ENCODE results near the gene FLNB.

The FLNB gene

DNA sequence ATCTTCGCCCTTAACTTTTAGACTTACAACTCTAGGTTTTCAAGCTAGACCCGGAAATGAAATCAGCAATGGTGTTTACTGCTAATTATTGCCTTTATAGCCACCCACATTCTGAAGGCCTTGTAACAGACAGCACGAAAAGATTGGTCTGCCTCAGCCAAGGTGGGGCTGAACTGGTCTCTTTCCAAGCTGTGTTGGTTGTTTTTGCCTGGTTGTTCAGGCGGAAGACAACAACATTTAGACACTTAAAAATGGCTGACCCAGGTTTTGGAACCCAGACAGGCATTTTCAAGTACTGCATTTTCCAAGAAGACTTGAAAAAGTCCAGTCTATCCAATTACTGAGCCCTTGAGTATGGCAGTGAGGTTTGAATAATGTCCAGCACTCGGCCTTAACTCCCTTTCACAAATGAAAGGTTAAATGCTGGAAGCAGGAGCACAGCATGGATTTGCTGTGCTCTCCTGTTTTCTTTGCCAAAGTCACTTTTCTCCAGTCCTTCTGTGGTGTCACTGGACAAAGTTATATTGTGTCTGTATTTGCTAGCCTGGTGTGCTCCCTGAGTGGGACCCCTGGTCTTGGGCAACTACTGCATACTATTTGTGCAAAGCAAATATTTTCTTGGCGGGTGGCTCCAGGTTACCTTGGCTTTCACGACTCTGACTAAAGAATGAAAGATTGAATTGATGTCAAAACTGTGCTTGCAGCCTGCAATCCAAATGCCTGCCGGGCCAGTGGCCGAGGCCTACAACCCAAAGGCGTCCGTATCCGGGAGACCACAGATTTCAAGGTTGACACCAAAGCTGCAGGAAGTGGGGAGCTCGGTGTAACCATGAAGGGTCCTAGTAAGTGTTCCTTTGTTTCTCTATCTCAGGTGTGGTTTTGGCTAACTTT lies 93.5 kb downstream of the FLNB start:
- Histone ChIP-seq H3K9me3 (ENCODE audit: control insufficient read depth in 2 of 2, low read length in 2 of 2) (no peaks in the 10 kb centered on the region), H3K4me3 (ENCODE audit: low read length in 2 of 2) (no peak overlapping the region), H3K36me3 (ENCODE audit: control insufficient read depth in 2 of 2, insufficient read depth in 2 of 2, low read length in 2 of 2) (peaks cover 25 to 48% of the 10 kb centered on the region in 2 donors), H3K27ac (ENCODE audit: low read length) (no peak overlapping the region), H3K9ac (ENCODE audit: low read length in 2 of 2) (no peak overlapping the region), H3K27me3 (ENCODE audit: control insufficient read depth in 1 of 2, insufficient read depth in 2 of 2, low read length in 2 of 2) (no peaks in the 10 kb centered on the region), H3K4me1 (ENCODE audit: control insufficient read depth, insufficient read depth, low read length) (peaks cover 29% of the 10 kb centered on the region)

DNA sequence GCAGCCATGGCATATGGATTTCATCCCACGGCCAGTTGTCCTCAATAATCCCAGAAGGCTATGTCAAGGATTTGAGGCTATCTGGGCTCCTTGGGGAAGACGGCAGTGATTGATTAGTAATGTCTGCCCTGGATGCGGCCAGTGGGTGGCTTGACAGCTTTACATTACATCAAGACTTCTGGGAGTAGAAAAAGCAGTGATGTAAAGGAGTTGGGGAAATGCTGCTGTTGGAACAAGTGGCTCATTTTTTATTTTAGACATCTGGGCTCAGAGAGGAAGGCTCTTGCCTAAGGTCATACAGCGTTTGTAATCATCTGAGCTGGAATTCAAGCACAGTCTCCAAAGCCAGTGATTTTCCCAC lies 94.1 kb downstream of the FLNB start:
- Histone ChIP-seq H3K27me3 (ENCODE audit: control insufficient read depth in 1 of 2, insufficient read depth in 2 of 2, low read length in 2 of 2) (no peaks in the 10 kb centered on the region), H3K36me3 (ENCODE audit: control insufficient read depth in 2 of 2, insufficient read depth in 2 of 2, low read length in 2 of 2) (peaks cover 23 to 47% of the 10 kb centered on the region in 2 donors), H3K9ac (ENCODE audit: low read length in 2 of 2) (no peak overlapping the region), H3K27ac (ENCODE audit: low read length) (peak overlapping the region; percentile 64), H3K4me1 (ENCODE audit: control insufficient read depth, insufficient read depth, low read length) (peaks cover 29% of the 10 kb centered on the region), H3K9me3 (ENCODE audit: control insufficient read depth in 2 of 2, low read length in 2 of 2) (no peaks in the 10 kb centered on the region), H3K4me3 (ENCODE audit: low read length in 2 of 2) (no peak overlapping the region)

DNA sequence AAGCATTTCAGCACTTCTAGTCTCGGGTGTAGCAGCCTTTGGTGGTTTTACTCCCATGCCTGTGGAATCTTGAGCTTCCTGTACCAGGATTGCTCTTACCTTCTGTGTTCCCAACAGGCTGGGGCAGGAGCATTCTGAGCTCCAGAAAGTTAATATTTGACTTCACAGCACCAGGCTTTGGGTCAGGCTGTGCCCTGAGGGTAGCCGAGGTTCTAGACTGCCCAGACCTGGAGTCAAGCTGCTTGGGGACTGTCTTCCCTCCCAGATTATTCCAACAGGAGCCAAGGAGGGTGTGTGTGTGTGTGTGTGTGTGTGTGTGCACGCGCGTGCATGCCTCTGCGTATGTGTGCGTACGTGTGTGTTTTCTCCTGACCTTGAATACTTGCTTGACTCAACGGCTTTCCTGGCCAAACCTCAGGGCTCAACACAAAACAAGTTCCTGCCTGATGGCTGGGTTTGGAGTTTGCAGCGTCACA lies 94.8 kb downstream of the FLNB start:
- H3K4me3 ChIP-seq (ENCODE audit: low read length in 2 of 2), result peak overlapping the region in 1 of 2 donors; percentile 22
- H3K9me3 ChIP-seq (ENCODE audit: control insufficient read depth in 2 of 2, low read length in 2 of 2), result no peaks in the 10 kb centered on the region
- H3K9ac ChIP-seq (ENCODE audit: low read length in 2 of 2), result no peak overlapping the region
- H3K27me3 ChIP-seq (ENCODE audit: control insufficient read depth in 1 of 2, insufficient read depth in 2 of 2, low read length in 2 of 2), result no peaks in the 10 kb centered on the region
- H3K4me1 ChIP-seq (ENCODE audit: control insufficient read depth, insufficient read depth, low read length), result peaks cover 29% of the 10 kb centered on the region
- H3K36me3 ChIP-seq (ENCODE audit: control insufficient read depth in 2 of 2, insufficient read depth in 2 of 2, low read length in 2 of 2), result peaks cover 18 to 46% of the 10 kb centered on the region in 2 donors
- H3K27ac ChIP-seq (ENCODE audit: low read length), result peak overlapping the region; percentile 64

DNA sequence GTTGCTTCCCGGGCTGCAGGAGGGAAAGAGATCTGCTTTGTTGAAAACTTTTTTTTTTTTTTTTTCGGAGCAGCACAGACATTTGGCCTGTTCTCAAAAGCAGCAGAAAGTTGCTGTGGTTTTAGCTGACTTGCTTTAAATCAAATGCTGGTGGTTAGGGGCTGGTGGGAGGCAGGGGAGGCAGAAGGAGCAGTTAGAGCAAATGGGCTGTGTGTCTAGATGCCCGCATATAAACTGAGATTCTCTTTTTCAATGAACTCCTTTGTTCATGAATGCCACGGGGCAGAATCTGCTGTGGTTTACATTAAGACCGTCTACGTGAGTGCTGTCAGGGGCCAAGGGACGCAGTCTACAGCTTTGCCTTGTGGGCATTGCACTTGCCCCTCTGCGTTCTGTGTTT lies 95.9 kb downstream of the FLNB start:
- peak overlapping the region; percentile 20 to 22 for H3K4me3 ChIP-seq (ENCODE audit: low read length in 2 of 2)
- H3K27ac ChIP-seq (ENCODE audit: low read length), result peak overlapping the region; percentile 64

DNA sequence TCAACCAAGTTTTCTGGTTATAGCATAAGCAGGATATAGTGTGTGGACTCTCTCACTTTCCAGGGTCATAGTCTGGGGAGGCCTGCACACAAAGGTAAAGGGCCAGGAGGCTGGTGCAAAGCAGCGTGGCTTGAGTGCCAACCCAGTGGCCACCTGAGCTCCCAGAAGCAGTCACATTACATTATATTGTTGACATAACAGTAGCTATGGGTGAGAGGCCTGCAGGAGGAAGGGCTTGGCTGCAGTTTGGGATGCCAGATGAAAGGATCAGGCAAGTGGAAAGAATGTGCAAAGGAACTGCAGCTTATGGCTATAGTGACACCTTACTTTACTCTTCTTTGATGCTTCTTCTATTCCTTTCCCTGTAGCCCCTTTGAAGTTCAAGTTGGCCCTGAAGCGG lies 96.5 kb downstream of the FLNB start:
- H3K4me1 ChIP-seq (ENCODE audit: control insufficient read depth, insufficient read depth, low read length), result peaks cover 27% of the 10 kb centered on the region
- peaks cover 22 to 46% of the 10 kb centered on the region in 2 donors for H3K36me3 ChIP-seq (ENCODE audit: control insufficient read depth in 2 of 2, insufficient read depth in 2 of 2, low read length in 2 of 2)
- H3K9me3 ChIP-seq (ENCODE audit: control insufficient read depth in 2 of 2, low read length in 2 of 2), result no peaks in the 10 kb centered on the region
- no peak overlapping the region for H3K9ac ChIP-seq (ENCODE audit: low read length in 2 of 2)
- peak overlapping the region; percentile 64 for H3K27ac ChIP-seq (ENCODE audit: low read length)
- no peak overlapping the region for H3K4me3 ChIP-seq (ENCODE audit: low read length in 2 of 2)
- H3K27me3 ChIP-seq (ENCODE audit: control insufficient read depth in 1 of 2, insufficient read depth in 2 of 2, low read length in 2 of 2), result no peaks in the 10 kb centered on the region

More for the DNA sequence above, 95.9 kb downstream of the FLNB start:
- Histone ChIP-seq H3K27me3 (ENCODE audit: control insufficient read depth in 1 of 2, insufficient read depth in 2 of 2, low read length in 2 of 2) (no peaks in the 10 kb centered on the region), H3K9ac (ENCODE audit: low read length in 2 of 2) (no peak overlapping the region), H3K9me3 (ENCODE audit: control insufficient read depth in 2 of 2, low read length in 2 of 2) (no peaks in the 10 kb centered on the region), H3K36me3 (ENCODE audit: control insufficient read depth in 2 of 2, insufficient read depth in 2 of 2, low read length in 2 of 2) (peaks cover 23 to 46% of the 10 kb centered on the region in 2 donors), H3K4me1 (ENCODE audit: control insufficient read depth, insufficient read depth, low read length) (peaks cover 28% of the 10 kb centered on the region)

DNA sequence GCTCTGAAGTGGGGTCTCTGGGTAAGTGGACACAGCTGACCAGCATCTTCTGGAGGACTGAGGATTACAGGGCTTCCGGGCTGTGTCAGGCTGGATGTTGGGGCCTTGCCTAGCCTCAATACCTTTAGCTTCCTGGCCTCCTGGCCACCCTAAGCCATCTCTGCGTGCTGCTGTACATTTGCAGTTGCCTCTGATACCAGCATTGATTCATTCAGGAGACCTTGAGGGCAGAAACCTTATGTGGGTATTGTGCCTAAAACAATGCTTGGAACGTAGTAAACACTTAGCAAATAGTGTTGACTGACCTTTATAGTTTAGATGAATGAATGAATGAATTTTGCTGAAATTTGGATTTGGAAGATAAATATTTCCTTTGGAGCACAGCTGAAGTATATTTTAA lies 97.0 kb downstream of the FLNB start:
- H3K9ac ChIP-seq (ENCODE audit: low read length in 2 of 2), result no peak overlapping the region
- H3K36me3 ChIP-seq (ENCODE audit: control insufficient read depth in 2 of 2, insufficient read depth in 2 of 2, low read length in 2 of 2), result peaks cover 19 to 48% of the 10 kb centered on the region in 2 donors
- peak overlapping the region; percentile 64 for H3K27ac ChIP-seq (ENCODE audit: low read length)
- H3K9me3 ChIP-seq (ENCODE audit: control insufficient read depth in 2 of 2, low read length in 2 of 2), result no peaks in the 10 kb centered on the region
- no peak overlapping the region for H3K4me3 ChIP-seq (ENCODE audit: low read length in 2 of 2)
- peaks cover 27% of the 10 kb centered on the region for H3K4me1 ChIP-seq (ENCODE audit: control insufficient read depth, insufficient read depth, low read length)
- H3K27me3 ChIP-seq (ENCODE audit: control insufficient read depth in 1 of 2, insufficient read depth in 2 of 2, low read length in 2 of 2), result no peaks in the 10 kb centered on the region

DNA sequence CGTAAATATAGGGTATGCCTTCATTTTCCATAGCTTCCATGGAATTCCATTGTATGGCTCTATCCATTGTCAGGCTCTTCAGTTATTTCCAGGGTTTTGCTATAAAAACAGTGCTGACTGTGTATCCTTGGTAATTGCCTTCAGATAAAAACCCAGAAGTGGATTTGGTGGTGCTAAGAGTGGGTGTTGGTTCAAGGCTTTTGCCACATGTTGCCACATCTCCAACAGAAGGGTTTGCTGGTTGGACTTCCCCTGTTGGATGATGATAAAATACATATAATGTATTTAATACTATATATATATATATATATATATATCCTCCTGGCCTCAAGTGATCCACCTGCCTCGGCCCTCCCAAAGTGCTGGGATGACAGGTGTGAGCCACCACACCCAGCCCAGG lies 97.8 kb downstream of the FLNB start:
- Histone ChIP-seq H3K9me3 (ENCODE audit: control insufficient read depth in 2 of 2, low read length in 2 of 2) (no peaks in the 10 kb centered on the region), H3K27ac (ENCODE audit: low read length) (no peak overlapping the region), H3K4me3 (ENCODE audit: low read length in 2 of 2) (no peak overlapping the region), H3K4me1 (ENCODE audit: control insufficient read depth, insufficient read depth, low read length) (peaks cover 27% of the 10 kb centered on the region), H3K9ac (ENCODE audit: low read length in 2 of 2) (no peak overlapping the region), H3K36me3 (ENCODE audit: control insufficient read depth in 2 of 2, insufficient read depth in 2 of 2, low read length in 2 of 2) (peaks cover 19 to 46% of the 10 kb centered on the region in 2 donors), H3K27me3 (ENCODE audit: control insufficient read depth in 1 of 2, insufficient read depth in 2 of 2, low read length in 2 of 2) (no peaks in the 10 kb centered on the region)

DNA sequence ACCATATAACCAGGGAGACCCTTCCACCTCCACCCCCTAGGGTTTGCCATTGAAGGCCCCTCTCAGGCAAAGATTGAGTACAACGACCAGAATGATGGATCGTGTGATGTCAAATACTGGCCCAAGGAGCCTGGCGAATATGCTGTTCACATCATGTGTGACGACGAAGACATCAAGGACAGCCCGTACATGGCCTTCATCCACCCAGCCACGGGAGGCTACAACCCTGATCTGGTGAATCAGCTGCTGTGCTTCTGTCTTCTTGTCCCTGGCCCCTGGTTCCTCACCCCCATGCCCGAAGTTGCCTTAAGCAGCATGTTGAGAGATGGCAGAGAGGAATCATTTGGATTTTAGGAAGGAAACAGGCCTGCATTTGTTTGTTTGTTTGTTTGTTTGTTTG lies 98.4 kb downstream of the FLNB start:
- Histone ChIP-seq H3K36me3 (ENCODE audit: control insufficient read depth in 2 of 2, insufficient read depth in 2 of 2, low read length in 2 of 2) (peaks cover 23 to 46% of the 10 kb centered on the region in 2 donors), H3K27me3 (ENCODE audit: control insufficient read depth in 1 of 2, insufficient read depth in 2 of 2, low read length in 2 of 2) (no peaks in the 10 kb centered on the region), H3K27ac (ENCODE audit: low read length) (no peak overlapping the region), H3K9me3 (ENCODE audit: control insufficient read depth in 2 of 2, low read length in 2 of 2) (no peaks in the 10 kb centered on the region), H3K4me3 (ENCODE audit: low read length in 2 of 2) (no peak overlapping the region), H3K4me1 (ENCODE audit: control insufficient read depth, insufficient read depth, low read length) (peaks cover 27% of the 10 kb centered on the region), H3K9ac (ENCODE audit: low read length in 2 of 2) (no peak overlapping the region)

DNA sequence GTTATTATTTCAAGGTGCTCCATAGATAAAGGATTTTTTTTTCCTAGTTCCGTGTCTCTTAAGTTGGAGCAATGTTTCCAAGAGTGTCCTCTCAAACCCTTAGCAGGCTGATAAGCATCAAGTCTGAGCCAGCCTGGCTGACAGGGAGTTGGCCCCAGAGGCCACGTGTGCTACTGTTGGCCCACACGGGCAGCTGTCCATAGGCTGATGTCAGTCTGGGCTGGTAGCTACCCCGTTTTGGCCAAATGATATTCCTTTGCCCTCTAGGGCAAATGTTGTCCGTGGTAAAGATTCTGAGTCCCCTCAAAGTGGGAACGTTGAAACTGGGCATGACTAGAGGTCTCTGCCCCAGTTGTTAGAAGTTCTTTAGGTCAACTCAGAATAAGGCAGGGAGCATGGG lies 99.4 kb downstream of the FLNB start:
- peaks cover 30 to 50% of the 10 kb centered on the region in 2 donors for H3K36me3 ChIP-seq (ENCODE audit: control insufficient read depth in 2 of 2, insufficient read depth in 2 of 2, low read length in 2 of 2)
- peaks cover 24% of the 10 kb centered on the region for H3K4me1 ChIP-seq (ENCODE audit: control insufficient read depth, insufficient read depth, low read length)
- no peak overlapping the region for H3K4me3 ChIP-seq (ENCODE audit: low read length in 2 of 2)
- no peak overlapping the region for H3K9ac ChIP-seq (ENCODE audit: low read length in 2 of 2)
- no peaks in the 10 kb centered on the region for H3K9me3 ChIP-seq (ENCODE audit: control insufficient read depth in 2 of 2, low read length in 2 of 2)
- no peaks in the 10 kb centered on the region for H3K27me3 ChIP-seq (ENCODE audit: control insufficient read depth in 1 of 2, insufficient read depth in 2 of 2, low read length in 2 of 2)
- no peak overlapping the region for H3K27ac ChIP-seq (ENCODE audit: low read length)

DNA sequence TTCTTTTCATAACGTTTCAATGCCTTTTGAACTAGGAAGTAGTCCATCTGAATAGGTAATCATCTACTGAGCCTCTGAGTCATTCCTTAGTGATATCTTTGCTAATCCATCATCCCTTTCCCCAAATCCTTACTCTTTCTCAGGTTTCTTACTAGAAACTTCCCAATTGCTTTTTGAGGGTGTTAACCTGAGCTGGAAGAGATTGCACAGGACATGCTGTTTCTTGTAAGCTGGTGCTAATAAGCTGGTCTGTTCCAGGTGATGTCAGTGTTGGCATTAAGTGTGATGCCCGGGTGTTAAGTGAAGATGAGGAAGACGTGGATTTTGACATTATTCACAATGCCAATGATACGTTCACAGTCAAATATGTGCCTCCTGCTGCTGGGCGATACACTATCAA lies 101.5 kb downstream of the FLNB start:
- peaks cover 32 to 56% of the 10 kb centered on the region in 2 donors for H3K36me3 ChIP-seq (ENCODE audit: control insufficient read depth in 2 of 2, insufficient read depth in 2 of 2, low read length in 2 of 2)
- H3K4me3 ChIP-seq (ENCODE audit: low read length in 2 of 2), result no peak overlapping the region
- peaks cover 4% of the 10 kb centered on the region for H3K4me1 ChIP-seq (ENCODE audit: control insufficient read depth, insufficient read depth, low read length)
- H3K27me3 ChIP-seq (ENCODE audit: control insufficient read depth in 1 of 2, insufficient read depth in 2 of 2, low read length in 2 of 2), result no peaks in the 10 kb centered on the region
- H3K9me3 ChIP-seq (ENCODE audit: control insufficient read depth in 2 of 2, low read length in 2 of 2), result no peaks in the 10 kb centered on the region
- no peak overlapping the region for H3K27ac ChIP-seq (ENCODE audit: low read length)
- H3K9ac ChIP-seq (ENCODE audit: low read length in 2 of 2), result no peak overlapping the region

All from stomach smooth muscle (tissue), 2 donors.